HEK293 (cell line): ENCODE data around the gene GLTPD2.

Experiments
- CTCF ChIP-seq: fragments of 450-650 bp; formaldehyde crosslinking; IDR thresholded peaks from 2 replicates; pipeline ENCODE4 v1.5.1; 2016; ENCODE audit warnings: missing biosample characterization, missing genetic modification characterization
- GFI1B ChIP-seq: fragments of 450-650 bp; formaldehyde crosslinking; IDR thresholded peaks from 2 replicates; pipeline ENCODE4 v1.5.1; 2016; ENCODE audit warnings: missing biosample characterization, missing genetic modification characterization
- GLI2 ChIP-seq: fragments of 450-650 bp; formaldehyde crosslinking; IDR thresholded peaks from 2 replicates; pipeline ENCODE4; 2017; ENCODE audit warnings: missing biosample characterization, missing genetic modification characterization, low read depth, borderline replicate concordance
- MYNN ChIP-seq: fragments of 450-650 bp; formaldehyde crosslinking; IDR thresholded peaks from 2 replicates; pipeline ENCODE4 v1.5.1; 2016; ENCODE audit warnings: missing biosample characterization, missing genetic modification characterization, borderline replicate concordance
- REPIN1 ChIP-seq: fragments of 450-650 bp; formaldehyde crosslinking; IDR thresholded peaks from 2 replicates; pipeline ENCODE4 v1.5.1; 2017; ENCODE audit warnings: missing biosample characterization, missing genetic modification characterization, low read depth
- ZEB2 ChIP-seq: fragments of 450-650 bp; formaldehyde crosslinking; IDR thresholded peaks from 2 replicates; pipeline ENCODE4 v1.5.1; 2016; ENCODE audit warnings: missing biosample characterization, missing genetic modification characterization
- ZFP3 ChIP-seq: fragments of 450-650 bp; formaldehyde crosslinking; IDR thresholded peaks from 2 replicates; pipeline ENCODE4 v1.5.1; 2016; ENCODE audit warnings: low read depth, missing biosample characterization, missing genetic modification characterization
- ZNF114 ChIP-seq: fragments of 450-650 bp; formaldehyde crosslinking; IDR thresholded peaks from 2 replicates; pipeline ENCODE4 v1.5.0; 2017; ENCODE audit warnings: missing biosample characterization, missing genetic modification characterization
- ZNF2 ChIP-seq: fragments of 450-650 bp; formaldehyde crosslinking; IDR thresholded peaks from 2 replicates; pipeline ENCODE4 v1.5.1; 2016; ENCODE audit warnings: missing biosample characterization, missing genetic modification characterization
- ZNF350 ChIP-seq: fragments of 450-650 bp; formaldehyde crosslinking; IDR thresholded peaks from 2 replicates; pipeline ENCODE4 v1.5.0; 2017; ENCODE audit warnings: missing biosample characterization, mild to moderate bottlenecking, missing genetic modification characterization
- ZNF354C ChIP-seq: fragments of 450-650 bp; formaldehyde crosslinking; IDR thresholded peaks from 2 replicates; pipeline ENCODE4 v1.5.1; 2016; ENCODE audit warnings: missing biosample characterization, missing genetic modification characterization, low read depth, borderline replicate concordance
- ZNF558 ChIP-seq: fragments of 450-650 bp; formaldehyde crosslinking; IDR thresholded peaks from 2 replicates; pipeline ENCODE4 v1.5.1; 2016; ENCODE audit warnings: missing biosample characterization, missing genetic modification characterization
- ZNF639 ChIP-seq: fragments of 450-650 bp; formaldehyde crosslinking; IDR thresholded peaks from 2 replicates; pipeline ENCODE4 v1.5.1; 2016; ENCODE audit warnings: missing biosample characterization, missing genetic modification characterization

- no peak for TF ChIP-seq ZNF354C (tag by site-specific recombination)
- no peak for TF ChIP-seq CTCF (tag by site-specific recombination)
- TF ChIP-seq MYNN (tag by site-specific recombination): no peak
- no peak for TF ChIP-seq ZNF558 (tag by site-specific recombination)
- no peak for TF ChIP-seq ZNF639
- TF ChIP-seq REPIN1: no peak
- TF ChIP-seq ZNF350 (tag by site-specific recombination): no peak
- TF ChIP-seq GLI2: no peak
- no peak for TF ChIP-seq ZFP3 (tag by site-specific recombination)
- no peak for TF ChIP-seq ZNF114 (tag by site-specific recombination)
- no peak for TF ChIP-seq GFI1B (tag by site-specific recombination)
- no peak for TF ChIP-seq ZNF2 (tag by site-specific recombination)
- no peak for TF ChIP-seq ZEB2 (tag by site-specific recombination)
Measured at GRCh38 chr17:4747847-4748246, 40.9 kb upstream of the GLTPD2 start.
